Activated naive CD4-positive, alpha-beta T cell treated with anti-CD3 and anti-CD28 coated beads, Interleukin-2, amount 50 U/mL, for 72 hours (primary cell): Measurements from ENCODE around the gene NUTM2D. TPM values are rescaled to one million over a fixed set of nuclear protein-coding genes. Genes with fewer than 3 reads are reported as not detected.

Experiments
- total RNA-seq, 2 donors: library from RNA; stranded (reverse); gene quantifications; one replicate each; pipeline ENCODE4 v1.2.3, GENCODE V29; 2022

NUTM2D gene
- total RNA-seq, 2 donors from 2014 or later, result 0.20 to 1.4 TPM

Other genes starting within 250 kb of the NUTM2D start
- gene NUTM2A, start 132.3 kb upstream of the NUTM2D start, total RNA-seq, result under 1 TPM; 0.23 to 0.49 TPM
- gene MINPP1, start 147.1 kb downstream of the NUTM2D start, total RNA-seq, result 1 to 10 TPM; 6.4 to 8.3 TPM